ENCODE measurements around the gene IRAK1.

The IRAK1 gene

GRCh38 chrX:154040307-154040756 is 20.6 kb upstream of the IRAK1 start:
- DNase-seq: no peak

- no peak for DNase-seq
Measured at GRCh38 chrX:154039577-154039976, 19.9 kb upstream of the IRAK1 start.

GRCh38 chrX:154038656-154039055 is 19.0 kb upstream of the IRAK1 start:
- no peak for DNase-seq

GRCh38 chrX:154037754-154038153 is 18.1 kb upstream of the IRAK1 start:
- no peak for DNase-seq

GRCh38 chrX:154036513-154036912 is 16.8 kb upstream of the IRAK1 start:
- no peak for DNase-seq

- no peak for DNase-seq
Measured at GRCh38 chrX:154033848-154034247, 14.1 kb upstream of the IRAK1 start.

GRCh38 chrX:154032653-154033052 is 13.0 kb upstream of the IRAK1 start:
- DNase-seq: no peak

GRCh38 chrX:154032160-154032559 is 12.5 kb upstream of the IRAK1 start:
- DNase-seq: no peak

GRCh38 chrX:154030715-154031305 is 11.1 kb upstream of the IRAK1 start:
- no peak for DNase-seq

- no peak for DNase-seq
Measured at GRCh38 chrX:154030266-154030665, 10.6 kb upstream of the IRAK1 start.

- DNase-seq: no peak
Measured at GRCh38 chrX:154029439-154029838, 9.7 kb upstream of the IRAK1 start.

GRCh38 chrX:154028502-154029184 is 8.9 kb upstream of the IRAK1 start:
- DNase-seq: no peak

- DNase-seq: no peak
Measured at GRCh38 chrX:154027986-154028385, 8.3 kb upstream of the IRAK1 start.

GRCh38 chrX:154027022-154027402 is 7.3 kb upstream of the IRAK1 start:
- no peak for DNase-seq

- DNase-seq: peak; percentile 63
Measured at GRCh38 chrX:154026136-154027021, 6.7 kb upstream of the IRAK1 start.

GRCh38 chrX:154025230-154025629 is 5.5 kb upstream of the IRAK1 start:
- DNase-seq: no peak

- no peak for DNase-seq
Measured at GRCh38 chrX:154024271-154024670, 4.6 kb upstream of the IRAK1 start.

GRCh38 chrX:154023276-154024000 is 3.7 kb upstream of the IRAK1 start:
- no peak for DNase-seq

GRCh38 chrX:154022108-154022507 is 2.4 kb upstream of the IRAK1 start:
- DNase-seq: no peak

- no peak for DNase-seq
Measured at GRCh38 chrX:154021131-154021611, 1.5 kb upstream of the IRAK1 start.

GRCh38 chrX:154020536-154021115 is 924 bp upstream of the IRAK1 start:
- no peak for DNase-seq

- DNase-seq: no peak
Measured at GRCh38 chrX:154019061-154019621, 561 bp downstream of the IRAK1 start.

Data from eye (tissue), 1 donor.